Measurements from ENCODE around the gene POC1B. TPM values are rescaled to one million over a fixed set of nuclear protein-coding genes. Genes with fewer than 3 reads are reported as not detected.

POC1B gene
- total RNA-seq, 1 donor from 2014 or later, result 15.3 TPM

- no peaks in the 10 kb centered on the region for H3K9me3 Mint-ChIP-seq
- H3K27me3 Mint-ChIP-seq, result no peaks in the 10 kb centered on the region
- H3K4me3 Mint-ChIP-seq, result no peak overlapping the region
- no peak overlapping the region for H3K27ac Mint-ChIP-seq
- DNase-seq (ENCODE audit: extremely low spot score, unreplicated experiment), result no peak
- H3K4me1 Mint-ChIP-seq (ENCODE audit: unreplicated experiment), result peaks cover 13% of the 10 kb centered on the region
- H3K36me3 Mint-ChIP-seq, result peaks cover 4% of the 10 kb centered on the region
- TF ChIP-seq CTCF (conservative IDR thresholded peaks at IDR 0.05), result no peak
Measured at GRCh38 chr12:89417246-89417977, 108.4 kb downstream of the POC1B start.

- DNase-seq (ENCODE audit: extremely low spot score, unreplicated experiment), result no peak
- Mint-ChIP-seq H3K36me3 (peaks cover 4% of the 10 kb centered on the region), H3K9me3 (no peaks in the 10 kb centered on the region), H3K27me3 (no peaks in the 10 kb centered on the region), H3K27ac (no peak overlapping the region), H3K4me3 (no peak overlapping the region), H3K4me1 (ENCODE audit: unreplicated experiment) (peaks cover 13% of the 10 kb centered on the region)
- TF ChIP-seq CTCF (conservative IDR thresholded peaks at IDR 0.05), result no peak
Measured at GRCh38 chr12:89416049-89416792, 109.6 kb downstream of the POC1B start.

GRCh38 chr12:89414851-89415250 lies 111.0 kb downstream of the POC1B start:
- no peak for TF ChIP-seq CTCF (conservative IDR thresholded peaks at IDR 0.05)
- Mint-ChIP-seq H3K36me3 (peaks cover 4% of the 10 kb centered on the region), H3K9me3 (no peaks in the 10 kb centered on the region), H3K4me1 (ENCODE audit: unreplicated experiment) (peaks cover 13% of the 10 kb centered on the region), H3K27ac (no peak overlapping the region), H3K4me3 (no peak overlapping the region), H3K27me3 (no peaks in the 10 kb centered on the region)
- DNase-seq (ENCODE audit: extremely low spot score, unreplicated experiment), result no peak

GRCh38 chr12:89414322-89414721 lies 111.5 kb downstream of the POC1B start:
- DNase-seq (ENCODE audit: extremely low spot score, unreplicated experiment), result no peak

GRCh38 chr12:89413234-89413633 lies 112.6 kb downstream of the POC1B start:
- H3K9me3 Mint-ChIP-seq, result no peaks in the 10 kb centered on the region

More at GRCh38 chr12:89414322-89414721, 111.5 kb downstream of the POC1B start:
- H3K9me3 Mint-ChIP-seq, result no peaks in the 10 kb centered on the region
- peaks cover 4% of the 10 kb centered on the region for H3K36me3 Mint-ChIP-seq
- H3K27ac Mint-ChIP-seq, result no peak overlapping the region
- H3K4me1 Mint-ChIP-seq (ENCODE audit: unreplicated experiment), result peaks cover 13% of the 10 kb centered on the region
- no peaks in the 10 kb centered on the region for H3K27me3 Mint-ChIP-seq
- H3K4me3 Mint-ChIP-seq, result no peak overlapping the region
- no peak for TF ChIP-seq CTCF (conservative IDR thresholded peaks at IDR 0.05)

More at GRCh38 chr12:89413234-89413633, 112.6 kb downstream of the POC1B start:
- peaks cover 4% of the 10 kb centered on the region for H3K36me3 Mint-ChIP-seq
- H3K27me3 Mint-ChIP-seq, result no peaks in the 10 kb centered on the region
- no peak overlapping the region for H3K27ac Mint-ChIP-seq
- TF ChIP-seq CTCF (conservative IDR thresholded peaks at IDR 0.05), result no peak
- no peak overlapping the region for H3K4me3 Mint-ChIP-seq
- DNase-seq (ENCODE audit: extremely low spot score, unreplicated experiment), result no peak
- H3K4me1 Mint-ChIP-seq (ENCODE audit: unreplicated experiment), result peaks cover 13% of the 10 kb centered on the region
